Activated T-cell treated with anti-CD3 and anti-CD28 coated beads, Interleukin-2, amount 50 U/mL, for 24 hours (primary cell): ENCODE results near the gene RHBDL3.
A peak's percentile ranks its signal among the peaks of the same experiment; 100 is the strongest.

Experiments
- DNase-seq: peaks from one replicate; pipeline ENCODE4 v3.0.0-alpha.2; 2020
- H3K27ac Mint-ChIP-seq: 2 replicates; pipeline ENCODE4 v1.8.0; 2020; ENCODE audit warnings: mild to moderate bottlenecking, mixed read lengths
- H3K27me3 Mint-ChIP-seq: 2 replicates; pipeline ENCODE4 v1.8.0; 2020; ENCODE audit warnings: mixed read lengths
- H3K36me3 Mint-ChIP-seq: 2 replicates; pipeline ENCODE4 v1.8.0; 2020; ENCODE audit warnings: low read depth, mixed read lengths
- H3K4me1 Mint-ChIP-seq: 2 replicates; pipeline ENCODE4 v1.8.0; 2020; ENCODE audit warnings: low read depth, mixed read lengths
- H3K4me3 Mint-ChIP-seq: 2 replicates; pipeline ENCODE4 v1.8.0; 2020; ENCODE audit warnings: mild to moderate bottlenecking, moderate library complexity, mixed read lengths
- H3K9me3 Mint-ChIP-seq: 2 replicates; pipeline ENCODE4 v1.8.0; 2020; ENCODE audit warnings: mixed read lengths

RHBDL3 gene

DNA sequence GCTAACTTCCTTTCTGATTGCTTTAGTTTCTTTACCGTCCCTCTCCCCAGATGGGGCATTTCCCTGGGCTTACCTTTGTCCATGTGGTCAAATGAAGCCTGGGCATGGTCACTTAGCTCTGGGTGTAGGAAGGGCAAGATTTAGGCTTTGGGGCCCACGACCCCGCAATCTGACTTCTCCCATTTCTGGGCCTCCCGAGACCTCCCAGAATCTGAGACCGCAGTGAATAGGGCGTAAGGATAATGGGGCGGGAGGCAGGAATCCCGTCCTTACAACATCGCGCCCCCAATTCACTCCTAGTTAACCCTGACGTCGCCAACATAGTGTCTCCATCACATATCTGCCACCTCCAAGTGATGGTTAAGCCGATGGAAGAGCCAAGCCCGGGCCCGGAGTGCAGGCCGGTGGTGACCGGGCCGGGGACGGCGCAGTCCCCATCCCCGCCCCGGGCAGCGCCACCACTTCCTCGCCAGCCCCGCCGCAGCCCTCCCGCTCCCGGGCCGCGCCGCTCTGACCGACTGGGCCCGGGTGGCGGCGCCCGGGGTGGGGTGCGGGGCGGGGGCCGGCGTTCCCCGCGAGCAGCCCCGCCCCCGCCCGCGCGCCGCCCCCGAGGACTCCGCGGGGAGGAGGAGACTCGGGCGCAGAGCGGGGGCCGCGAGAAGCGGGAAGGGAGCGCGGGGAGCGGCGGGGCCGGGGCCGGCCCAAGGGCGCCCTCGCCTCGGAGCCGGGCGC, at the start of gene RHBDL3:
Gene RHBDL3, plus strand, starts transcription at position 641 of the 732 bp plus-strand sequence. CDS start 358 bp downstream, outside the sequence.
- peaks cover 76% of the 10 kb centered on the region for H3K27me3 Mint-ChIP-seq
- H3K36me3 Mint-ChIP-seq = no peaks in the 10 kb centered on the region
- DNase-seq = no peak
- no peaks in the 10 kb centered on the region for H3K9me3 Mint-ChIP-seq
- H3K27ac Mint-ChIP-seq = no peak within 1 kb of the TSS
- peaks cover 12% of the 10 kb centered on the region for H3K4me1 Mint-ChIP-seq
- peak within 1 kb of the TSS; percentile 67 for H3K4me3 Mint-ChIP-seq

DNA sequence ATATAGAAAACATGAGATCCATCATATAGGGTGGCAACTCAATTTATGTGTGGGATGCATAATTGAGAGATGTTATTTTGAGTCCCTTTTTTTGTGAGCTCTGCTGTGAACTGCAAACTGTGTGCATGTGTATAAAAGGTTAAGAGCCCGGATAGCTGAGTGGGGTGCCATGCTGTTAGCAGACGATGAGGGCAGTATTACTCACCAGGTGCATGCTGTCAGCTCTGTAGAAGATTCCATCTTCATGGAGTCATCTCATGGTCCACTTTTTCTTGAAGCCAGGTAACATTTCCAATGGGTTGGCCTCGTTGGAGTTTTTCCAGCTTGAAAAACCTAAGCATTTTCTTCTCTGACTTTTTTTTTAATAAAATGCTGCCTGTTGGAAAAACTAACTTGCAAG, 43.0 kb upstream of the RHBDL3 start:
- Mint-ChIP-seq H3K4me1 (peaks cover 53% of the 10 kb centered on the region), H3K27me3 (no peaks in the 10 kb centered on the region), H3K36me3 (peaks cover 38% of the 10 kb centered on the region), H3K27ac (no peak overlapping the region), H3K9me3 (no peaks in the 10 kb centered on the region), H3K4me3 (no peak overlapping the region)
- no peak for DNase-seq

GRCh38 chr17:32223703-32224102, 41.9 kb upstream of the RHBDL3 start:
- DNase-seq = no peak
- Mint-ChIP-seq H3K4me1 (peaks cover 48% of the 10 kb centered on the region), H3K9me3 (no peaks in the 10 kb centered on the region), H3K27me3 (no peaks in the 10 kb centered on the region), H3K36me3 (peaks cover 38% of the 10 kb centered on the region), H3K4me3 (no peak overlapping the region), H3K27ac (no peak overlapping the region)

GRCh38 chr17:32226886-32227285, 38.7 kb upstream of the RHBDL3 start:
- Mint-ChIP-seq H3K4me1 (peaks cover 19% of the 10 kb centered on the region), H3K27ac (no peak overlapping the region), H3K36me3 (peaks cover 27% of the 10 kb centered on the region), H3K9me3 (no peaks in the 10 kb centered on the region), H3K4me3 (no peak overlapping the region), H3K27me3 (no peaks in the 10 kb centered on the region)
- no peak for DNase-seq

DNA sequence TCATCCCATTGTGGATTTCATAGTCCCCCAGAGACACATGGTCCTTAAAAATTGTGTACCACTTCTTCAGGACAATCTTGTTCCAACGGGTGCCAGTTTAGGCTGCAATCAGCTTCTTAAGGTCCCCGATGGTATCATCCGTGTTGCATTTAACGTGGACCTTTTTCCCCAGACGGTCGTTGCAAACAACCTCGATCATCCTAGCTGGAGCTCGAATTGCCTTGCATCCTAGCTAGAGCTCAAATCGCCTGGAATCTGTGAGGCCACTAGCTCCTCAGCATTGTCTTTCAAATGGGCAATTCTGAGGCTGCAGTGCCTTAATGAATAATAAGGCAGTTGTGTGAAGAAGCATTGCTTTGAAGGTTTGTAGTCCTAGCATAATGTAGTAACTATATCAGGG, 37.7 kb upstream of the RHBDL3 start:
- peaks cover 23% of the 10 kb centered on the region for H3K36me3 Mint-ChIP-seq
- no peak overlapping the region for H3K4me3 Mint-ChIP-seq
- no peaks in the 10 kb centered on the region for H3K9me3 Mint-ChIP-seq
- no peaks in the 10 kb centered on the region for H3K27me3 Mint-ChIP-seq
- H3K4me1 Mint-ChIP-seq = peaks cover 15% of the 10 kb centered on the region
- DNase-seq = no peak
- H3K27ac Mint-ChIP-seq = no peak overlapping the region

- Mint-ChIP-seq H3K9me3 (no peaks in the 10 kb centered on the region), H3K4me1 (peaks cover 7% of the 10 kb centered on the region), H3K36me3 (no peaks in the 10 kb centered on the region), H3K27me3 (no peaks in the 10 kb centered on the region), H3K27ac (no peak overlapping the region), H3K4me3 (no peak overlapping the region)
- DNase-seq = no peak
Measured at GRCh38 chr17:32235588-32235987, 30.0 kb upstream of the RHBDL3 start.

DNA sequence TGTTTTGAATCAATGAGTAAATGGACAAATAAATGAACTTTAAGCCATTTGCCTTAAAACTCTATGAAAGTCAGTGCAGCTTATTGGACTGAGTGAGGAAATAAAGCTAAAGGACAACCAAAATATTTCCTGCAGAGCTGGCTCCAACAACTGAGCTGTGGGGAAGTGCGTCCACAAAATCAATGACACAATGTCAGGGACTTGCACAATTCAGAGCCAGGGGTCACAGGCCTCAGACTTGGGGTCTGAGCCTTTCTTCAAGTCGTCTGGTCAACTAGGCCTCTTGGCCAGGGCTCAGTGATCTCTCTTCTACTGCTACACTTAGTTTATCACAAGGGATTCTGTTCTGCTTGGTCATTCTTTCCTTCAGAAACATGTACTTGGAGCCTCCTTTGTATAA, 26.2 kb upstream of the RHBDL3 start:
- Mint-ChIP-seq H3K9me3 (no peaks in the 10 kb centered on the region), H3K4me3 (no peak overlapping the region), H3K36me3 (no peaks in the 10 kb centered on the region), H3K27ac (no peak overlapping the region), H3K27me3 (no peaks in the 10 kb centered on the region), H3K4me1 (no peaks in the 10 kb centered on the region)
- DNase-seq = no peak

DNA sequence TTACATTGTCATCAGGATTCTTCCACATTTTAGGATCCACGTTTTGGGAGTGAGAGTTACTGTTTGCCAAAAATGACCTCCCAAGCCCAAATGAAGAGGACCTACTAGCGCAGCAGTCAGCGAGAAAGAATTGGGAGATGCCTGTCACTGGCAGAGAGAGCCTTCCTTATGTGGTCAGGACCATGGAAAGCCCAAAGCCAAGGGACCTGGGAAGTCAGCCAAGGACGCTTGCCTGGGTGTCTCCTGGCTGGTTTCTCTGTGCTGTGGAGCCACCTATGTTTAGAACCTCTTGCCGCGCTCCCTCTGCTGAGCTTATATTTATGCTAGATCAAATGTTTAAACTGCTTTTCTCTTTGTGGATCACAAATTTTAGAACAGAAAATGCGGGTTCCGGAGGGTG, 24.9 kb upstream of the RHBDL3 start:
- no peaks in the 10 kb centered on the region for H3K27me3 Mint-ChIP-seq
- H3K4me1 Mint-ChIP-seq = no peaks in the 10 kb centered on the region
- no peak overlapping the region for H3K27ac Mint-ChIP-seq
- H3K4me3 Mint-ChIP-seq = no peak overlapping the region
- no peak for DNase-seq
- H3K9me3 Mint-ChIP-seq = no peaks in the 10 kb centered on the region
- no peaks in the 10 kb centered on the region for H3K36me3 Mint-ChIP-seq

GRCh38 chr17:32241640-32242039, 24.0 kb upstream of the RHBDL3 start:
- Mint-ChIP-seq H3K27ac (no peak overlapping the region), H3K9me3 (no peaks in the 10 kb centered on the region), H3K27me3 (no peaks in the 10 kb centered on the region), H3K4me1 (no peaks in the 10 kb centered on the region), H3K36me3 (no peaks in the 10 kb centered on the region), H3K4me3 (no peak overlapping the region)
- DNase-seq = no peak

DNA sequence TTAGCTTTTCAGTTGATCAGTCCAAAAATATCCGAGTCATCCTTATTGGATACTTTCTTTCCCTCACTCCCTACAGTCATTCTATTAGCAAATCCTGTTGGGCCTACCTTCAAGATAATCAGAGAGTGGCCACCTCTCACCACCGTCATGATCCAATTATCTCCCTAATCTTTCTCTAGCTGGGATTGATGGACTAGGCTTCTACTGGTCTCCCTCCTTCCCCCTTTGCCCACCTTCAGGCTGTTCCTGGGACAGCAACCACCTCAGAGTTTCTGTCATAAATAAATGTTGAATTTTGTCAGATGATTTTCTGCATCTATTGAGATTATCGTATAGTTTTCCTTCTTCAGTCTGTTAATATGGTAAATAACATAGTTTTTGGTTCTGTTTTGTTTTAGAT, 16.2 kb upstream of the RHBDL3 start:
- Mint-ChIP-seq H3K27ac (no peak overlapping the region), H3K4me1 (no peaks in the 10 kb centered on the region), H3K36me3 (no peaks in the 10 kb centered on the region), H3K27me3 (peaks cover 5% of the 10 kb centered on the region), H3K9me3 (no peaks in the 10 kb centered on the region), H3K4me3 (no peak overlapping the region)
- DNase-seq = no peak

GRCh38 chr17:32253117-32253611, 12.5 kb upstream of the RHBDL3 start:
- H3K27me3 Mint-ChIP-seq = peaks cover 5% of the 10 kb centered on the region
- no peaks in the 10 kb centered on the region for H3K9me3 Mint-ChIP-seq
- H3K4me1 Mint-ChIP-seq = no peaks in the 10 kb centered on the region
- H3K4me3 Mint-ChIP-seq = no peak overlapping the region
- H3K36me3 Mint-ChIP-seq = no peaks in the 10 kb centered on the region
- H3K27ac Mint-ChIP-seq = no peak overlapping the region
- peak; percentile 75 for DNase-seq

- no peak overlapping the region for H3K27ac Mint-ChIP-seq
- H3K4me3 Mint-ChIP-seq = no peak overlapping the region
- H3K9me3 Mint-ChIP-seq = no peaks in the 10 kb centered on the region
- peaks cover 23% of the 10 kb centered on the region for H3K27me3 Mint-ChIP-seq
- DNase-seq = no peak
- H3K36me3 Mint-ChIP-seq = no peaks in the 10 kb centered on the region
- H3K4me1 Mint-ChIP-seq = no peaks in the 10 kb centered on the region
Measured at GRCh38 chr17:32256012-32256700, 9.5 kb upstream of the RHBDL3 start.

- H3K36me3 Mint-ChIP-seq = no peaks in the 10 kb centered on the region
- H3K27ac Mint-ChIP-seq = no peak overlapping the region
- H3K4me1 Mint-ChIP-seq = no peaks in the 10 kb centered on the region
- no peak overlapping the region for H3K4me3 Mint-ChIP-seq
- DNase-seq = no peak
- no peaks in the 10 kb centered on the region for H3K9me3 Mint-ChIP-seq
- peaks cover 27% of the 10 kb centered on the region for H3K27me3 Mint-ChIP-seq
Measured at GRCh38 chr17:32256701-32257019, 9.0 kb upstream of the RHBDL3 start.

GRCh38 chr17:32258383-32259140, 7.1 kb upstream of the RHBDL3 start:
- no peaks in the 10 kb centered on the region for H3K36me3 Mint-ChIP-seq
- H3K27ac Mint-ChIP-seq = no peak overlapping the region
- H3K4me3 Mint-ChIP-seq = no peak overlapping the region
- H3K27me3 Mint-ChIP-seq = peaks cover 38% of the 10 kb centered on the region
- no peaks in the 10 kb centered on the region for H3K4me1 Mint-ChIP-seq
- H3K9me3 Mint-ChIP-seq = no peaks in the 10 kb centered on the region
- no peak for DNase-seq

DNA sequence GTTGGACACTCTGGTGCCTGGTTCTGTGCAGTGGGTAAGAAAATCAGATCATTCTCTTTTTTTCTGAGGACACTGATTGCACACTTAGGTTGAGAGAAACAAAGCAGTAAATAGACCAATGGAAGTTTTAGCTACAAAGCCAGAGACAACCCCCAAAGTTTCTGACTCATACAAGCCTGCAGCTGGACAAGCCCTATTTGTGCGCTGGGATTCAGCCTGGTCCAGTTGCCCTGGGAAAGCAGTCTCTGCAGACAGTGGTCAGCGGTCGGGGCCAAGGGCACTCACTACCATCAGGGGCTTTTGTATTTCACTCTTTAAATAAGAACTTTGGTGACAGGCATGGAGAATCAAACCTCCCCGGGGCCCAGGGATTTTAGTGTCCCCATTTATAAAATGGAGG, 6.0 kb upstream of the RHBDL3 start:
- Mint-ChIP-seq H3K4me3 (no peak overlapping the region), H3K27me3 (peaks cover 49% of the 10 kb centered on the region), H3K36me3 (no peaks in the 10 kb centered on the region), H3K9me3 (no peaks in the 10 kb centered on the region), H3K27ac (no peak overlapping the region), H3K4me1 (no peaks in the 10 kb centered on the region)
- DNase-seq = no peak
